HEK293T (cell line): Measurements from ENCODE around the gene DBH.

ENCODE experiments used
- ARNT ChIP-seq: fragments of 450-650 bp; IDR thresholded peaks from 2 replicates; pipeline ENCODE4 v1.6.1; 2017; ENCODE audit warnings: mild to moderate bottlenecking
- FOXM1 ChIP-seq: fragments of 450-650 bp; IDR thresholded peaks from 2 replicates; pipeline ENCODE4 v1.6.1; 2017; ENCODE audit warnings: mild to moderate bottlenecking, borderline replicate concordance
- HDGF ChIP-seq: fragments of 450-650 bp; IDR thresholded peaks from 2 replicates; pipeline ENCODE4 v1.6.1; 2017; ENCODE audit warnings: antibody characterized with exemption, borderline replicate concordance
- LEF1 ChIP-seq: fragments of 450-650 bp; IDR thresholded peaks from 2 replicates; pipeline ENCODE4 v1.6.1; 2017; ENCODE audit warnings: mild to moderate bottlenecking, borderline replicate concordance
- SP1 ChIP-seq: fragments of 450-650 bp; IDR thresholded peaks from 2 replicates; pipeline ENCODE4 v1.6.1; 2017
- SUZ12 ChIP-seq: fragments of 450-650 bp; IDR thresholded peaks from 2 replicates; pipeline ENCODE4 v1.6.1; 2016; ENCODE audit warnings: mild to moderate bottlenecking
- ZNF384 ChIP-seq: fragments of 450-650 bp; IDR thresholded peaks from 2 replicates; pipeline ENCODE4 v1.6.1; 2016

- no peak for TF ChIP-seq FOXM1
- no peak for TF ChIP-seq ARNT
- TF ChIP-seq HDGF, result no peak
- no peak for TF ChIP-seq LEF1
- no peak for TF ChIP-seq SUZ12
- no peak for TF ChIP-seq ZNF384
- TF ChIP-seq SP1, result no peak
Measured at GRCh38 chr9:133699546-133699945, 63.4 kb downstream of the DBH start.
